Lung (tissue), 12 donors: Measurements from ENCODE around the gene NTRK3. TPM values are rescaled to one million over a fixed set of nuclear protein-coding genes. Genes with fewer than 3 reads are reported as not detected.

Experiments used
- ATAC-seq: fragments of 200-7000 bp; cut with Tn5 transposase; one replicate; pipeline ENCODE4 v1.9.1; 2020; ENCODE audit warnings: moderate number of reproducible peaks; ENCODE audit not compliant: insufficient read depth, low FRiP score
- DNase-seq, 3 donors: peaks; one replicate each; pipeline ENCODE4 v3.0.0-alpha.2; 2013 to 2017
- H3K27ac ChIP-seq, 2 donors: one replicate each; pipeline ENCODE4 v1.5.1; 2013; ENCODE audit warnings: mild to moderate bottlenecking in 2 of 2, moderate library complexity in 2 of 2, control low read depth in 1 of 2, inconsistent platforms in 1 of 2, low read depth in 1 of 2, low read length in 1 of 2
- H3K27me3 ChIP-seq, 3 donors: one replicate each; pipeline ENCODE4 v1.5.1; 2013; ENCODE audit warnings: low read length in 2 of 3; ENCODE audit not compliant: control insufficient read depth in 3 of 3, insufficient read depth in 3 of 3
- H3K36me3 ChIP-seq, 4 donors: one replicate each; pipeline ENCODE4 v1.5.1; 2013; ENCODE audit warnings: low read length in 4 of 4, mild to moderate bottlenecking in 1 of 4, moderate library complexity in 1 of 4; ENCODE audit not compliant: control insufficient read depth in 4 of 4, insufficient read depth in 4 of 4
- H3K4me1 ChIP-seq, 5 donors: one replicate each; pipeline ENCODE4 v1.5.1; 2013; ENCODE audit warnings: low read length in 5 of 5, mild to moderate bottlenecking in 2 of 5, moderate library complexity in 1 of 5; ENCODE audit not compliant: control insufficient read depth in 5 of 5, insufficient read depth in 5 of 5
- H3K4me3 ChIP-seq: one replicate; pipeline ENCODE4 v1.5.1; 2013; ENCODE audit warnings: mild to moderate bottlenecking, control low read depth, moderate library complexity
- H3K9ac ChIP-seq, 2 donors: one replicate each; pipeline ENCODE4 v1.5.1; 2013; ENCODE audit warnings: low read length in 2 of 2, control low read depth in 1 of 2; ENCODE audit not compliant: insufficient read depth in 1 of 2
- H3K9me3 ChIP-seq, 4 donors: one replicate each; pipeline ENCODE4 v1.5.1; 2013; ENCODE audit warnings: low read length in 3 of 4, mild to moderate bottlenecking in 1 of 4, moderate library complexity in 1 of 4; ENCODE audit not compliant: control insufficient read depth in 4 of 4, insufficient read depth in 3 of 4
- CTCF ChIP-seq: IDR thresholded peaks from 2 replicates; pipeline ENCODE4 v1.5.1; 2012; ENCODE audit warnings: mild to moderate bottlenecking; ENCODE audit errors: control extremely low read depth, extremely low read depth
- WGBS, 2 donors: extraction: QIAGEN DNeasy Blood & Tissue Kit; methylation state at CpG; one replicate each; pipeline ENCODE4 v1.1.7; 2013; 5-methylcytosine and 5-hydroxymethylcytosine counted together
- polyA plus RNA-seq, 2 donors: library from polyadenylated mRNA; stranded (reverse); fragments of 200-250 nt; gene quantifications; one replicate each; pipeline ENCODE4 v1.2.1, GENCODE V29; 2013
- total RNA-seq, 2 donors: library from RNA; depleted of rRNA in 1 of 2; stranded (reverse); fragments of >200 nt in 1 of 2; gene quantifications; one replicate each; pipeline ENCODE4 v1.2.1, GENCODE V29; 2014 to 2021
- donor health status: control.
- donor health status: control.
- donor health status: Bipolar disorder and iron deficiency.
- donor health status: healthy.
- donor health status: DM: yes; HTN: yes; CAD: no.

Gene NTRK3
- total and polyA plus RNA-seq, 4 donors, result 0.44 to 11.0 (median 4.2) TPM

DNA sequence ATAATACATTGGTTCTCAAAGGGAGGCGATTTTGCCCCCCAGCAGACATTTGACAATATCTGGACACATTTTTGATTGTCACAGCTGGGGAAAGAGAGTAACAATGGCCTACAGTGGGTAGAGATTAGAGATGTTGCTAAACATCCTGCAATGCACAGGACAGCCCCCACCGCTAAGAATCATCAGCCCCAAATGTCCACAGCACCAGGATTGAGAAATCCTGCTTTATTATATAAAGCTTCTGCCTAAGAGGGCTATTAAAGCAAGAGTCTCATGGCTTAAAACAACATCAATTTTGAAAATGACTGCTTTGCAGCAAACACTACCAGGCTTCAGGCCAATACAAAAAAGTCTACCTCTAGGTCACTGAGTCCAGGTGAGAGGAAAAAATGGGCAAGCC is 68.2 kb downstream of the NTRK3 start:
- ATAC-seq, result no peak

DNA sequence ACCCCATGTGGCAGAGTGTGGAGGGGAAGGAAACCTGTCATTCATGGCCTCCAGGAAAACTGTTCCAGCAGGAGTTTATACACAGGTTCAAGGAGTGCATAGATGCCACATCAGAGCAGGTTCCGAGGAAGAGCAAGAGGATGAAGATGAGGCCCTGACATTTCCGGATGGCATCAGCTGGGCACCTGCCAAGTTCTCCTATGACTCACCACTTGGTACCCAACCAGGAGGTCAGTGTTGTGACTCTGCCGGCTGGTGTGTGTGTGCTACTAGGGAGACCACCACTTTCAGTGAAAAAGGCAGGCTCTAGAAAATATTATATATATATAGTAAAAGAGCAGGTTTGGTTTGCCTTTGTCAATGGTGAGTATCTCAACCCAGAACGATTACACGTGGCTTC is 69.3 kb downstream of the NTRK3 start:
- Histone ChIP-seq H3K27me3 (no peaks in the 10 kb centered on the region), H3K9me3 (no peaks in the 10 kb centered on the region), H3K4me1 (peaks cover 0 to 22% (median 0%) of the 10 kb centered on the region in 5 donors), H3K4me3 (no peak overlapping the region), H3K9ac (no peak overlapping the region), H3K36me3 (no peaks in the 10 kb centered on the region), H3K27ac (no peak overlapping the region)
- ATAC-seq (no peak), DNase-seq (no peak)
- WGBS, 2 donors, result 75 to 84% methylated on average over 5 of the region's 5 CpGs
- TF ChIP-seq CTCF, result no peak

More for the DNA sequence above, 68.2 kb downstream of the NTRK3 start:
- Histone ChIP-seq H3K4me1 (peaks cover 0 to 22% (median 0%) of the 10 kb centered on the region in 5 donors), H3K9me3 (no peaks in the 10 kb centered on the region), H3K4me3 (no peak overlapping the region), H3K36me3 (no peaks in the 10 kb centered on the region), H3K27me3 (no peaks in the 10 kb centered on the region), H3K9ac (no peak overlapping the region), H3K27ac (no peak overlapping the region)
- peak in 2 of 3 donors; percentile 23 to 64 for DNase-seq
- WGBS, 2 donors, result 82% methylated on average over 2 of the region's 2 CpGs
- no peak for TF ChIP-seq CTCF

- ATAC-seq (no peak), DNase-seq (no peak)
- H3K27me3 ChIP-seq, result no peaks in the 10 kb centered on the region
- 66 to 86% methylated on average over 3 of the region's 3 CpGs for WGBS, 2 donors
- no peaks in the 10 kb centered on the region for H3K36me3 ChIP-seq
- no peaks in the 10 kb centered on the region for H3K9me3 ChIP-seq
- TF ChIP-seq CTCF, result no peak
- H3K9ac ChIP-seq, result no peak overlapping the region
- H3K27ac ChIP-seq, result no peak overlapping the region
- no peak overlapping the region for H3K4me3 ChIP-seq
- peaks cover 0 to 10% (median 0%) of the 10 kb centered on the region in 5 donors for H3K4me1 ChIP-seq
Observed at GRCh38 chr15:88185584-88185983, 71.0 kb downstream of the NTRK3 start.

DNA sequence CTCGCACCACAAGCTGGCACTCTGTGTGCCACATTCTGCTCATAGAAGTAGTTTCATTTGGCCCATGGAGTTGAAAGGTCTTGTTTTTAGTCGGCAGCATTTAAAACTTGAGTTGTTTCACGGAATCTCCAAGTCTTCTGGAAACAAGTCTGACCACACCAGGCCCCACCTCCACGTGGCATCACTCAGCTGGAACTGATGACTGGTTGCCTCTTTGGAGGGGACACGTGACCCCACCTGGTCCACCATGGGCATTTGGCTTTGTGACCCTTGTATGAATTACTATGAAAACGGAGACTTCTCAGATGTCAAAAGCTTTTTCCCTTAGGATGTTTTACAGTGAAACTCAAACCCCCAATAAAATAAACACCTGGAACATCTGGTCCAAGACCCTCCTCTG is 74.9 kb downstream of the NTRK3 start:
- no peak for TF ChIP-seq CTCF
- no peaks in the 10 kb centered on the region for H3K4me1 ChIP-seq
- DNase-seq, result no peak
- no peaks in the 10 kb centered on the region for H3K9me3 ChIP-seq
- peaks cover 0 to 2% (median 0%) of the 10 kb centered on the region in 3 donors for H3K27me3 ChIP-seq
- H3K9ac ChIP-seq, result no peak overlapping the region
- H3K4me3 ChIP-seq, result no peak overlapping the region
- no peak for ATAC-seq
- no peaks in the 10 kb centered on the region for H3K36me3 ChIP-seq
- 81 to 83% methylated on average over 6 of the region's 6 CpGs for WGBS, 2 donors
- H3K27ac ChIP-seq, result no peak overlapping the region
